OCI-LY7 (cell line): ENCODE measurements around the gene C1QA.

Experiments used
- CTCF ChIP-seq: fragments of 200-600 bp; sonication (generic); conservative IDR thresholded peaks from 2 replicates; pipeline ENCODE4 v1.5.1; 2014; ENCODE audit warnings: mild to moderate bottlenecking, antibody characterized with exemption, low read length, moderate library complexity, mixed read lengths
- EZH2phosphoT487 ChIP-seq: fragments of 200-600 bp; sonication (generic); IDR thresholded peaks from 2 replicates; pipeline ENCODE4 v1.6.1; 2018; ENCODE audit warnings: low read depth, borderline replicate concordance, mild to moderate bottlenecking, mixed run types, antibody characterized with exemption, low read length, moderate library complexity, mixed read lengths

GRCh38 chr1:22646384-22646783 lies 10.0 kb downstream of the C1QA start:
- TF ChIP-seq CTCF, result no peak
- no peak for TF ChIP-seq EZH2phosphoT487
